ENCODE measurements around the gene ECI2. TPM values are rescaled to one million over a fixed set of nuclear protein-coding genes. Genes with fewer than 3 reads are reported as not detected.
A peak's percentile ranks its signal among the peaks of the same experiment; 100 is the strongest.

The ECI2 gene
- polyA plus RNA-seq, 1 of the 3 experiments (the other 2 are of a cell fraction), result 45.1 TPM

DNA sequence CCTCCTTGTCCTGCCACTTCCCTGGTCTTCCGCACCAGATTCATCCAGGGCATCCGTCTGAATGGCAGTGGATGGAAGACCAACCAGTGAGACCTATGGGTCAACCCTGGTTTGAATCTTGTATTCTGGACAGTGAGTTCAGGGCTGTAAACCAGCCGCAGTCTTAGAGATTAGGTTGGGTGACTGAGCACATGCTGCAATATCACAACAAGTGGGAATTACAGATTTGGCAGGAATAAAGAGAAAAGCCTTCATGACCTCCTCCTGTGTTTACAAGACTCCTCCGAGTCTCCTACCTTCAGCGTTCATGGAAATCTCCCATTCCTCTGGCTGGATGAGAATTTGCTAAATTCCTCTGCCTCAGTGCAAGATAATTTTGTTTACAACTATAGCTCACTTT, 9.9 kb downstream of the ECI2 start:
- Histone ChIP-seq H3K4me3 (ENCODE audit: low read depth in 2 of 2, low read length in 1 of 2) (no peak overlapping the region; a peak in 1 of 4 replicates), H3K4me1 (ENCODE audit: control insufficient read depth in 1 of 2, insufficient read depth in 2 of 2, low read depth in 1 of 2, low read length in 1 of 2) (peaks cover 0 to 26% of the 10 kb centered on the region in 2 experiments; a peak in 1 of 4 replicates), H3K9me2 (no peaks in the 10 kb centered on the region), H3K9me3 (no peaks in the 10 kb centered on the region), H3K79me2 (ENCODE audit: insufficient read depth) (peaks cover 11% of the 10 kb centered on the region; the same call in 1 of the 2 replicates), H3K9ac (peak overlapping the region; percentile 25; the same call in 1 of the 2 replicates), H3F3A (replicated peaks; ENCODE audit: insufficient read depth) (peaks cover 27% of the 10 kb centered on the region), H3K36me3 (replicated peaks in 1 of 2; ENCODE audit: control insufficient read depth in 1 of 2, insufficient read depth in 2 of 2, low read length in 1 of 2) (peaks cover 67 to 80% of the 10 kb centered on the region in 2 experiments), H3K4me2 (peak overlapping the region; percentile 9; the same call in 1 of the 2 replicates), H4K20me1 (ENCODE audit: insufficient read depth) (no peaks in the 10 kb centered on the region), H3K27ac (ENCODE audit: low read depth in 2 of 2, low read length in 1 of 2) (peak overlapping the region in 1 of 2 experiments; percentile 74; a peak in 2 of 4 replicates), H2AFZ (ENCODE audit: low read depth) (no peak overlapping the region), H3K27me3 (ENCODE audit: insufficient read depth) (no peaks in the 10 kb centered on the region)
- 96% methylated on average over 4 of the region's 5 CpGs for WGBS (ENCODE audit: low lambda C conversion rate)
- DNase-seq, result no peak
- POLR2A ChIA-PET, result no interaction called here
- CTCF ChIA-PET, result interaction anchor here (1.4 kb wide), 1 partner anchor 17 kb away, joined by 4 read pairs; no protein-coding TSS in a partner anchor
- TF ChIP-seq, protein P1, sequence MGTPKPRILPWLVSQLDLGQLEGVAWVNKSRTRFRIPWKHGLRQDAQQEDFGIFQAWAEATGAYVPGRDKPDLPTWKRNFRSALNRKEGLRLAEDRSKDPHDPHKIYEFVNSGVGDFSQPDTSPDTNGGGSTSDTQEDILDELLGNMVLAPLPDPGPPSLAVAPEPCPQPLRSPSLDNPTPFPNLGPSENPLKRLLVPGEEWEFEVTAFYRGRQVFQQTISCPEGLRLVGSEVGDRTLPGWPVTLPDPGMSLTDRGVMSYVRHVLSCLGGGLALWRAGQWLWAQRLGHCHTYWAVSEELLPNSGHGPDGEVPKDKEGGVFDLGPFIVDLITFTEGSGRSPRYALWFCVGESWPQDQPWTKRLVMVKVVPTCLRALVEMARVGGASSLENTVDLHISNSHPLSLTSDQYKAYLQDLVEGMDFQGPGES (IDR thresholded peaks at IDR 0.05; ENCODE audit: low read depth, low read length), result no peak
- TF ChIP-seq TCF12 (IDR thresholded peaks at IDR 0.05), result no peak
- TF ChIP-seq, protein P2, sequence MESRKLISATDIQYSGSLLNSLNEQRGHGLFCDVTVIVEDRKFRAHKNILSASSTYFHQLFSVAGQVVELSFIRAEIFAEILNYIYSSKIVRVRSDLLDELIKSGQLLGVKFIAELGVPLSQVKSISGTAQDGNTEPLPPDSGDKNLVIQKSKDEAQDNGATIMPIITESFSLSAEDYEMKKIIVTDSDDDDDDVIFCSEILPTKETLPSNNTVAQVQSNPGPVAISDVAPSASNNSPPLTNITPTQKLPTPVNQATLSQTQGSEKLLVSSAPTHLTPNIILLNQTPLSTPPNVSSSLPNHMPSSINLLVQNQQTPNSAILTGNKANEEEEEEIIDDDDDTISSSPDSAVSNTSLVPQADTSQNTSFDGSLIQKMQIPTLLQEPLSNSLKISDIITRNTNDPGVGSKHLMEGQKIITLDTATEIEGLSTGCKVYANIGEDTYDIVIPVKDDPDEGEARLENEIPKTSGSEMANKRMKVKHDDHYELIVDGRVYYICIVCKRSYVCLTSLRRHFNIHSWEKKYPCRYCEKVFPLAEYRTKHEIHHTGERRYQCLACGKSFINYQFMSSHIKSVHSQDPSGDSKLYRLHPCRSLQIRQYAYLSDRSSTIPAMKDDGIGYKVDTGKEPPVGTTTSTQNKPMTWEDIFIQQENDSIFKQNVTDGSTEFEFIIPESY (IDR thresholded peaks at IDR 0.05; ENCODE audit: borderline replicate concordance, low read depth), result no peak
- TF ChIP-seq NRF1 (IDR thresholded peaks at IDR 0.05; ENCODE audit: low read depth, low read length), result no peak
- TF ChIP-seq FOXJ3 (CRISPR knock-in tag; IDR thresholded peaks at IDR 0.05), result no peak
- no peak for TF ChIP-seq RCOR1 (IDR thresholded peaks at IDR 0.05; ENCODE audit: low read length)
- TF ChIP-seq FOXM1 (IDR thresholded peaks at IDR 0.05; ENCODE audit: low read depth), result no peak
- TF ChIP-seq USF2 (IDR thresholded peaks at IDR 0.05; ENCODE audit: borderline replicate concordance, low read depth, low read length), result no peak
- TF ChIP-seq MAX (IDR thresholded peaks at IDR 0.05; ENCODE audit: low read depth), result no peak
- TF ChIP-seq, protein P3, sequence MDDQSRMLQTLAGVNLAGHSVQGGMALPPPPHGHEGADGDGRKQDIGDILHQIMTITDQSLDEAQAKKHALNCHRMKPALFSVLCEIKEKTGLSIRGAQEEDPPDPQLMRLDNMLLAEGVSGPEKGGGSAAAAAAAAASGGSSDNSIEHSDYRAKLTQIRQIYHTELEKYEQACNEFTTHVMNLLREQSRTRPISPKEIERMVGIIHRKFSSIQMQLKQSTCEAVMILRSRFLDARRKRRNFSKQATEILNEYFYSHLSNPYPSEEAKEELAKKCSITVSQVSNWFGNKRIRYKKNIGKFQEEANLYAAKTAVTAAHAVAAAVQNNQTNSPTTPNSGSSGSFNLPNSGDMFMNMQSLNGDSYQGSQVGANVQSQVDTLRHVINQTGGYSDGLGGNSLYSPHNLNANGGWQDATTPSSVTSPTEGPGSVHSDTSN (IDR thresholded peaks at IDR 0.05), result no peak
- TF ChIP-seq CHD2 (IDR thresholded peaks at IDR 0.05; ENCODE audit: low read length, partially characterized antibody), result no peak
- TF ChIP-seq JUND (IDR thresholded peaks at IDR 0.05), result no peak
- no peak for TF ChIP-seq RFX5 (IDR thresholded peaks at IDR 0.05; ENCODE audit: low read length)
- no peak for TF ChIP-seq TEAD4 (IDR thresholded peaks at IDR 0.05; ENCODE audit: borderline replicate concordance, insufficient read depth)
- TF ChIP-seq RXRA (IDR thresholded peaks at IDR 0.05; ENCODE audit: borderline replicate concordance, low read depth), result no peak
- no peak for TF ChIP-seq TAF1 (IDR thresholded peaks at IDR 0.05; ENCODE audit: borderline replicate concordance, low read depth, low read length)
- no peak for TF ChIP-seq FOSL2 (IDR thresholded peaks at IDR 0.05; ENCODE audit: borderline replicate concordance, low read depth)
- TF ChIP-seq GATA2 (CRISPR knock-in tag; IDR thresholded peaks at IDR 0.05), result no peak
- TF ChIP-seq, protein P4, sequence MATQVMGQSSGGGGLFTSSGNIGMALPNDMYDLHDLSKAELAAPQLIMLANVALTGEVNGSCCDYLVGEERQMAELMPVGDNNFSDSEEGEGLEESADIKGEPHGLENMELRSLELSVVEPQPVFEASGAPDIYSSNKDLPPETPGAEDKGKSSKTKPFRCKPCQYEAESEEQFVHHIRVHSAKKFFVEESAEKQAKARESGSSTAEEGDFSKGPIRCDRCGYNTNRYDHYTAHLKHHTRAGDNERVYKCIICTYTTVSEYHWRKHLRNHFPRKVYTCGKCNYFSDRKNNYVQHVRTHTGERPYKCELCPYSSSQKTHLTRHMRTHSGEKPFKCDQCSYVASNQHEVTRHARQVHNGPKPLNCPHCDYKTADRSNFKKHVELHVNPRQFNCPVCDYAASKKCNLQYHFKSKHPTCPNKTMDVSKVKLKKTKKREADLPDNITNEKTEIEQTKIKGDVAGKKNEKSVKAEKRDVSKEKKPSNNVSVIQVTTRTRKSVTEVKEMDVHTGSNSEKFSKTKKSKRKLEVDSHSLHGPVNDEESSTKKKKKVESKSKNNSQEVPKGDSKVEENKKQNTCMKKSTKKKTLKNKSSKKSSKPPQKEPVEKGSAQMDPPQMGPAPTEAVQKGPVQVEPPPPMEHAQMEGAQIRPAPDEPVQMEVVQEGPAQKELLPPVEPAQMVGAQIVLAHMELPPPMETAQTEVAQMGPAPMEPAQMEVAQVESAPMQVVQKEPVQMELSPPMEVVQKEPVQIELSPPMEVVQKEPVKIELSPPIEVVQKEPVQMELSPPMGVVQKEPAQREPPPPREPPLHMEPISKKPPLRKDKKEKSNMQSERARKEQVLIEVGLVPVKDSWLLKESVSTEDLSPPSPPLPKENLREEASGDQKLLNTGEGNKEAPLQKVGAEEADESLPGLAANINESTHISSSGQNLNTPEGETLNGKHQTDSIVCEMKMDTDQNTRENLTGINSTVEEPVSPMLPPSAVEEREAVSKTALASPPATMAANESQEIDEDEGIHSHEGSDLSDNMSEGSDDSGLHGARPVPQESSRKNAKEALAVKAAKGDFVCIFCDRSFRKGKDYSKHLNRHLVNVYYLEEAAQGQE (IDR thresholded peaks at IDR 0.05; ENCODE audit: low read depth, low read length), result no peak
